IPS-18a (cell line): ENCODE measurements around the gene TMEM151A.
"Not testable (repeated sequence)": the region's sequence is repeated elsewhere in the genome, so short reads cannot be mapped to it uniquely, and the experiment has no call there.

ENCODE experiments used
- H3K27ac ChIP-seq: one replicate; pipeline ENCODE4 v1.5.1; 2013; ENCODE audit warnings: low read length
- H3K27me3 ChIP-seq: one replicate; pipeline ENCODE4 v1.6.1; 2013; ENCODE audit warnings: mild to moderate bottlenecking, low read length; ENCODE audit not compliant: control insufficient read depth, insufficient read depth
- H3K36me3 ChIP-seq: one replicate; pipeline ENCODE4 v1.6.1; 2013; ENCODE audit warnings: low read depth, low read length; ENCODE audit not compliant: control insufficient read depth
- H3K4me1 ChIP-seq: one replicate; pipeline ENCODE4 v1.6.1; 2013; ENCODE audit warnings: low read depth, low read length; ENCODE audit not compliant: control insufficient read depth
- H3K4me3 ChIP-seq: one replicate; pipeline ENCODE4 v1.5.1; 2013; ENCODE audit warnings: low read length
- H3K9ac ChIP-seq: one replicate; pipeline ENCODE4 v1.6.1; 2013; ENCODE audit warnings: mild to moderate bottlenecking, low read length, moderate library complexity
- H3K9me3 ChIP-seq: one replicate; pipeline ENCODE4 v1.6.1; 2013; ENCODE audit warnings: low read depth, low read length; ENCODE audit not compliant: control insufficient read depth

The TMEM151A gene

DNA sequence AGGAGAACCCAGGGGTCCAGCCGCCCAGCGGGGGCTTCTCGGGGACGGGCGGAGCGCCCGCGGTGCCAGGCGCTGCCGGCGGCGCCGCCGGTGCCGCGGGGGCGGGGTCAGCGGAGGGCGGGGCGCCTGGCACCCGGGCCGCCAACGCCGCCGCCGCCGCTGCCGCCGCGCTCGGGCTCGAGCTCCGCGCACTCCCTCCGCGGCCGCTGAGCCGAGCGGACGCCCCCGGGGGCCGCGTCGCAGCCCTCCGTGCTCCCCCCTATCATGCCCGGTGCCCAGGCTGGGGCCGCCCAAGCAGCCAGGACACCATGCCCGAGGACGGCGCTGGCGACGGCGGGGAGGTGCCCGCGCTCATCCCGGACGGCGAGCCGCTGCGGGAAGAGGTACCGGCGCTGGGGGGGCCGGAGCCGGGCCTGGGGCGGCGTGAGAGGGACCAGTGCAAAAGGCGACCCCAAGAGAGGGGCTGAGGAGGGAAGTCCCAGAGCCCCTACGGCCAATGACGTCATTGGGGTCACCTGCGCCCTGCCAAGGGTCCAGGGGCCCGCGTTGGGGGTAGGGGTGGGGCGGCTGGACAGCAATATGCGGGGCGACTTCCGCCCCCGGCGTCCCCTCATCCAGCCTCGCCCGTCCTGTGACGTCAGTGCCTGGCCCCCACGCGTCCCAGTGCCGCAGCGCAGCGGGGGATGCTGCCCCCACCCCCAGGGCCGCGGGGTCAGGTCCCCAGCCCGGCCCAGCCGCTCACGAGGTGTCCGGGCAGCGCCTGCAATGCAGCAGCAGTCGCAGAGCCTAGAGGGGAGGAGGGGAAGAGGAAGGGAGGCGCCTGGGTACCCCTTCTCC lies at the start of gene TMEM151A:
TMEM151A (plus strand) TSS at position 189 of the 837 bp plus-strand sequence; CDS start at position 309, 120 bp downstream.
- no peaks in the 10 kb centered on the region for H3K36me3 ChIP-seq
- no peaks in the 10 kb centered on the region for H3K9me3 ChIP-seq
- peaks cover 7% of the 10 kb centered on the region for H3K4me1 ChIP-seq
- H3K27ac ChIP-seq = no peak within 1 kb of the TSS
- H3K4me3 ChIP-seq = peak within 1 kb of the TSS; percentile 44
- no peak within 1 kb of the TSS for H3K9ac ChIP-seq
- peaks cover 34% of the 10 kb centered on the region for H3K27me3 ChIP-seq

DNA sequence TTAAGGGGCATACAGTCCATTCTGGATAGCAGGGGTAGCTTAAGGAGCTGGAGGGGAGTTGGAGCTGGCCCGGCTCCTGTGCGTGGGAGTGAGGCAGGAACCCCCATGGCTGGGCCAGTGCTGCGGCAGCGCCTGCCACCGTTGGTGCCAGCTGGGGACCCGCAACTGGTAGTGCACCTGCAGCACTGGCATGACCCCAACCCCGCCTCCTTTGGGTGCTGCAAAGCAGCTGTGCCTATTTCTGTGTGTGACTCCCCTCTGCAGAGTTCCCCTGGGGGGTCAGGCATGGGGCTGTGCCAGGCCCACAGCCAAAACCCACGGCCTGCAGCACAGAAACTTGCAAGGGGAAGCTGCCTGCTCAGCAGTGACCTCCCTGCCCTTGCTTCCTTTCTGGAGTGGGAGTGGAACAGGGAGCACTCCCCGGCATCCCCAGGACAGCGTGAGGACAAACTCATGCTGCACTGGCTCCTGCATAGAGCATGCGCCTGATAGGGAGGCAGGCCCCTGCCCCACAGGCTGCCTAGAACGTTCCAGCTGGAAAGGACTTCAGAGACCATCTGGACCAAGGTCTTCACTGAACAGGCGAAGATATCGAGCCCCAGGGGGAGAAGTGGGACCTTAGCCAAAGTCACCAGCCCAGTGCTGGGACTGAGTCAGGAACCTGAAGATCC lies 49.5 kb upstream of the TMEM151A start:
- Histone ChIP-seq H3K9me3 (no peaks in the 10 kb centered on the region), H3K9ac (no peak overlapping the region), H3K36me3 (peaks cover 2% of the 10 kb centered on the region), H3K4me3 (no peak overlapping the region), H3K27ac (no peak overlapping the region), H3K4me1 (no peaks in the 10 kb centered on the region), H3K27me3 (no peaks in the 10 kb centered on the region)

DNA sequence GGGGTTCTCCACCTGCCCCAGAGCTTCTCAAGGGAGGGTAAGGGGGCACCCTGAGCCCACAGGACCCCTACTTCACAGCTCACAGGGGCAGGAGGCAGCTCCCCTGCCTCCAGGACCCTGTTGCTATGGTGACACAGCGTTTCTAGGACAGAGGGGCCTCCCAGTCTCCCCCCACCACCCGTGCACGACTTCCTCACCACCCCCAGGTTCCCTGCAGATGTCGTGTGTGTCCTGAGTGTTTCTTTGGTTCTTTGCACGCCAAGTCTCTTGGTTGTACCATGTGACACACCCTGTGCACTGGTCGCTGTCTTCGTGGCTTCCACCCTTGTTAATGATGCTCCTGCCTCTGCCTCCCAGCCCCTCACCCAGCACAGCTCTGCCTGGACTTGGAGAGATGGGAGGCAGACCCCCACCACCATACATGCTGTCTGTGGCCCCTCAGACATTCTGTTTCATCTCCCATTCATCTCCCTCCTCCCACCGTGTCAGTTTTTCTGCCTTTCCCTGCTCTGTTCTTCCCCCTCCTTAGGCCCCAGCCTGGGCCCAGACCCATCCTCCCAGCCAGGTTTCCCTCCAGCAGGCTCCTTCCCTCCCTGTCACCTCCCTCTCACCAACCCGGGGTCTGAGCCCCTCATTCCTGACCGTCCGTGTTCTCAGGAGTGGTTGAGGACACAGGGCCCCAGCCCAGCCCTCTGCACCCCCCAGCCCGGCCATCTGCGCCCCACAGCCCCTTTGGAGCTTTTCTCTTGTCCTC lies 47.7 kb upstream of the TMEM151A start:
- H3K27ac ChIP-seq = no peak overlapping the region

DNA sequence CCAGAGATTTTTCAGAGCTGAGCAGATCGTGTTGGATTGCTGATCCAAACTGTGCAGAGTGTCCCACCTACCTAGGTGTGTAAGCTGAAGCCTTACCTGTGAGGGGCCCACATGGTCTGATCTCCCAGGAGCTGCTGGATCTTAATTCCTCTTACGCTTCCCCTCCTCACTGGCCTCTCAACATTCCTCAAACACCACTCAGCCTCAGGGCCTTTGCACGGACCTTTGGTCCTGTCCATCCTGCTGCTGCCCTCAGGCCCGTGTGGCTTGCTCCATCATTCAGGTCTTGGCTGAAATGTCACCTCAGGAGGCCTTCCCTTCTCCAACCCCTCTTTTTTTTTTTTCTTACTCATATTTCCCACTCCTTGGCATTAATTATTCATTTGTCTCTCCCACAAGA lies 44.4 kb upstream of the TMEM151A start:
- H3K9ac ChIP-seq = no peak overlapping the region
- no peak overlapping the region for H3K4me3 ChIP-seq
- H3K9me3 ChIP-seq = no peaks in the 10 kb centered on the region
- H3K27ac ChIP-seq = no peak overlapping the region
- no peaks in the 10 kb centered on the region for H3K36me3 ChIP-seq
- H3K27me3 ChIP-seq = no peaks in the 10 kb centered on the region
- H3K4me1 ChIP-seq = no peaks in the 10 kb centered on the region

More for the DNA sequence above, 47.7 kb upstream of the TMEM151A start:
- no peaks in the 10 kb centered on the region for H3K4me1 ChIP-seq
- H3K9ac ChIP-seq = no peak overlapping the region
- no peaks in the 10 kb centered on the region for H3K9me3 ChIP-seq
- H3K27me3 ChIP-seq = no peaks in the 10 kb centered on the region
- H3K36me3 ChIP-seq = peaks cover 2% of the 10 kb centered on the region
- H3K4me3 ChIP-seq = no peak overlapping the region

DNA sequence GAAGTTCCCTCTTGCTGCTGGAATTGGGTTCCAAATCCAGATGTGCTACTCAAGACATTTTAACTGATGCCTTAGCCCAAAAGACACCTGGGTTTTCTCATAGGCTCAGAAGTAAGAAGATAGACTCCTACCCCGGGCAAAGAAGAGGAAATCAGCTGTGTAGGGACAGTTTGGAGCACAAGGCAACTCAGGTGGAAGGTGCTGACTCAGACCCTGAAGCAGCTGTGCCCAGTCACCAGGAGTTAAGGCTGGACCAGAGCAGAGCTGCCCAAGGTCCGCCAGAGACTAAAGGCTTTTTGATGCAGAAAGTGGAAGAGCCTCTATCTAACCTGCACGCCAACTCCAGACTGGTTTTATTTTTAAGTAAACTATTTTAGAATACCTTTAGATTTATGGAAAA lies 43.9 kb upstream of the TMEM151A start:
- no peaks in the 10 kb centered on the region for H3K4me1 ChIP-seq
- H3K4me3 ChIP-seq = no peak overlapping the region
- H3K27ac ChIP-seq = no peak overlapping the region
- H3K9me3 ChIP-seq = no peaks in the 10 kb centered on the region
- H3K9ac ChIP-seq = no peak overlapping the region
- no peaks in the 10 kb centered on the region for H3K36me3 ChIP-seq
- no peaks in the 10 kb centered on the region for H3K27me3 ChIP-seq

DNA sequence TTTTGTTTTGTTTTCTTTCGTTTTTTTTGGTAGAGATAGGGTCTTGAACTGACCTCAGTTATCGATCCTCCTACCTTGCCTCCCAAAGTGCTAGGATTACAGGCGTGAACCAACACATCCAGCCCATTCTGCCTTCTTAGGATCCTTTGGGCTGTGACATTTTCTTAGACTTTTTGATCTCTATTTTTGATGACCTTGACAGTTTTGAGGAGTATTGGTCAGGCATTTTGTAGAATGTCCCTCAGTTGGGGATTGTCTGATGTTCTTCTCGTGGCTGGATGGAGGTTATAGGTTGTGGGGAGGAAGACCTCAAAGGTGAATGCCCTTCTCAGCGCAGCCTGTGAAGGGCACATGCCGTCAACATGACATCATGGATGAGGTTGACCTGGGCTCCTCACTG lies 42.8 kb upstream of the TMEM151A start:
- Histone ChIP-seq H3K9ac (no peak overlapping the region), H3K4me1 (no peaks in the 10 kb centered on the region), H3K27ac (no peak overlapping the region), H3K27me3 (no peaks in the 10 kb centered on the region), H3K9me3 (no peaks in the 10 kb centered on the region), H3K4me3 (no peak overlapping the region), H3K36me3 (no peaks in the 10 kb centered on the region)

DNA sequence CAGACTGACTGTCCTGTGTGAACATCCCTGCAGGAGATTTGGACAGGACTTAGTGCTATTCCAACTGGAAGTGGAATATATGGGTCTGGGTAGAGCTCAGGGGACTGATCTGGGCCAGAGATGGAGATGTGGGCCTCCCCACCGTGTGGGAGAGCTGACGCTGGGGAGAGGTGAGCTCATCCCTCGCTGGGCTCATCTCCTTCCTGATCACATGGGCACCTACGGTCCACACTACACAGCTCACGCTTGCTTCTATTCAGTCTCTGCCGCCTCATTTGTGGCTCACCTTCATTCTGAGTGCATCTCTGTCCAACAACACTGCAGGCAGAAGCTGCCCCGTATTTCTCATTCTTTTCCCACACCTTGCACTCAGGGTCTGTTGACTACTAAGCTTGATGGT lies 39.9 kb upstream of the TMEM151A start:
- no peak overlapping the region for H3K9ac ChIP-seq
- H3K9me3 ChIP-seq = no peaks in the 10 kb centered on the region
- no peak overlapping the region for H3K4me3 ChIP-seq
- H3K36me3 ChIP-seq = no peaks in the 10 kb centered on the region
- peaks cover 7% of the 10 kb centered on the region for H3K27me3 ChIP-seq
- no peak overlapping the region for H3K27ac ChIP-seq
- H3K4me1 ChIP-seq = peaks cover 3% of the 10 kb centered on the region

DNA sequence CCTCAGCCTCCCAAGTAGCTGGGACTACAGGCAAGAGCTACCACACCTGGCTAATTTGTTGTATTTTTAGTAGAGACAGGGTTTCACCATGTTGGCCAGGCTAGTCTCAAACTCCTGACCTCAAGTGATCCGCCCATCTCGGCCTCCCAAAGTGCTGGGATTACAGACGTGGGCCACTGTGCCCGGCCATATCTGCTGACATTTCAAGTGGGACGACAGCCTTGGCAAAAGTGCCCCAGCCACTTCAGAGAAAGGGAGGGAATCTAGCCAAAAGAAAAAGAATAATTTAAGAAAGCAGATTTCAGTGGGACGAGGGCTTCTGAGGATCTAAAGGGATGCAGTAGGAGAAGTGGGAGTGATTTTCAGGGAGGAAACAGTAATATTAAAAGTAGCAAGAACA lies 38.6 kb upstream of the TMEM151A start:
- not testable (repeated sequence) for H3K9me3 ChIP-seq, H3K36me3 ChIP-seq, H3K4me3 ChIP-seq, H3K27me3 ChIP-seq, H3K4me1 ChIP-seq, H3K9ac ChIP-seq, H3K27ac ChIP-seq

DNA sequence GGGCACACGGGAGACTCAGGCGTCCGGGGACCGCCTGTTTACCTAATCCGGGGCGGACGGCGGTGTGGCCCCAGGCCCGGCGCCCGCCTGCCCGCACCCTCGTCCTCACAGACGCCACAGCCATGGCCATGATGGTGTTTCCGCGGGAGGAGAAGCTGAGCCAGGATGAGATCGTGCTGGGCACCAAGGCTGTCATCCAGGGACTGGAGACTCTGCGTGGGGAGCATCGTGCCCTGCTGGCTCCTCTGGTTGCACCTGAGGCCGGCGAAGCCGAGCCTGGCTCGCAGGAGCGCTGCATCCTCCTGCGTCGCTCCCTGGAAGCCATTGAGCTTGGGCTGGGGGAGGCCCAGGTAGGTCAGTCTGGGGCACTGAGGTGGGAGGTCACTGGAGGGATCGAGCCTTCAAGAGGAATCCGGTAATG lies 33.2 kb upstream of the TMEM151A start:
- peak overlapping the region; percentile 82 for H3K9ac ChIP-seq
- no peak overlapping the region for H3K27ac ChIP-seq
- no peaks in the 10 kb centered on the region for H3K9me3 ChIP-seq
- H3K4me3 ChIP-seq = peak overlapping the region; percentile 94
- H3K27me3 ChIP-seq = peaks cover 7% of the 10 kb centered on the region
- H3K36me3 ChIP-seq = peaks cover 17% of the 10 kb centered on the region
- peaks cover 4% of the 10 kb centered on the region for H3K4me1 ChIP-seq

DNA sequence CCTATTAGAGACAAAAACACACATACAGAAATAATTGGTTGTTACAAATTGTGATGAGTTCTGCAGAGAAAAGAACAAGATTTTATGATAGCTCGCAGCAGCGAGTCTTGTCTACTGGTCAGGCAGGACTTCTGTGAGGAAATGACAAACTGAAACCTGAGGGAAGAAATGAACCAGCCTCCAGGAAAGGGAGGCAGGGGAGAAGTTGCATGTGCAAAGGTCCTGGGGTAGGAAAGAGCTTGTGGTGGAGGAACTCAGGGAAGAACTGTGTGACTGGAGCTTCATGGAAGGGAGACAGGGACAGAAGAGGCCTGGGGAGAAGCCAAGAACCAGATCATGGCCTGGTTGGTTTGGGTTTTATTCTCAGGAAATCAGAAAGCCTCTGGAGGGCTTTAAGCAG lies 32.5 kb upstream of the TMEM151A start:
- Histone ChIP-seq H3K4me3 (peak overlapping the region; percentile 94), H3K9ac (no peak overlapping the region), H3K4me1 (peaks cover 4% of the 10 kb centered on the region), H3K27ac (no peak overlapping the region), H3K27me3 (peaks cover 7% of the 10 kb centered on the region), H3K36me3 (peaks cover 23% of the 10 kb centered on the region), H3K9me3 (no peaks in the 10 kb centered on the region)

DNA sequence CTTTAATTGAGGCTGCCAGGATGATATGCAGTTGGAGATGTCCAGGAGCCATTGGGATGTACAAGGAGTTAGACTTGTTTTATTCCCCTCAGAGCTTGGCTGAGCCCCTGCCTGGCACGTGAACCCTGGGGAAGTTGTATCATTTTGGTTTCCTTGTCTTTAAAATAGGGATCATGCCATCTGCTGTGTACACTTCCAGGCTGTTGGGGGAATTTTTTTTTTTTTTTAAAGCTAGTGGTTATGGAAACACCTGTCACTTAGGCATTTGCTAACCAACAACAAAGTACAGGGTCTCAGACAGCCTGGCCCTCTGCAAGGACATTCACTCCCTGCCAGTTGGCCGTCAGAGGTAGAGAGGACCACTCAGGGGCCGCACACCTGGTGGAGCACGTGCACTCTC lies 31.7 kb upstream of the TMEM151A start:
- Histone ChIP-seq H3K36me3 (peaks cover 29% of the 10 kb centered on the region), H3K4me3 (no peak overlapping the region), H3K27ac (no peak overlapping the region), H3K9ac (no peak overlapping the region), H3K27me3 (peaks cover 7% of the 10 kb centered on the region), H3K4me1 (peaks cover 4% of the 10 kb centered on the region), H3K9me3 (no peaks in the 10 kb centered on the region)
